OCI-LY1 (cell line): Measurements from ENCODE around the gene EIF5A.

Experiments used
- H2AFZ ChIP-seq: fragments of 200-600 bp; sonication (generic), shearing (Covaris generic); 2 replicates; pipeline ENCODE4 v1.6.0; 2014; ENCODE audit warnings: antibody characterized with exemption, mild to moderate bottlenecking, low read length
- H3F3A ChIP-seq: fragments of 200-600 bp; sonication (generic), shearing (Covaris generic); 2 replicates; pipeline ENCODE4 v1.6.0; 2014; ENCODE audit warnings: mild to moderate bottlenecking, antibody characterized with exemption, low read length, moderate library complexity; ENCODE audit not compliant: insufficient read depth
- H3K27ac ChIP-seq: fragments of 200-600 bp; sonication (generic); 2 replicates; pipeline ENCODE4 v1.5.1; 2014; ENCODE audit warnings: low read length, mixed run types, mild to moderate bottlenecking, low read depth; ENCODE audit not compliant: poor library complexity, severe bottlenecking
- H3K27me3 ChIP-seq: fragments of 200-600 bp; sonication (generic); 2 replicates; pipeline ENCODE4 v1.6.0; 2014; ENCODE audit warnings: antibody characterized with exemption, mild to moderate bottlenecking, low read length, moderate library complexity; ENCODE audit not compliant: insufficient read depth
- H3K36me3 ChIP-seq: fragments of 200-600 bp; sonication (generic); 2 replicates; pipeline ENCODE4 v1.6.1; 2014; ENCODE audit warnings: mild to moderate bottlenecking, antibody characterized with exemption, low read length, moderate library complexity, mixed read lengths; ENCODE audit not compliant: insufficient read depth
- H3K4me1 ChIP-seq: fragments of 200-600 bp; sonication (generic); 2 replicates; pipeline ENCODE4 v1.5.1; 2014; ENCODE audit warnings: mild to moderate bottlenecking, low read length, moderate library complexity; ENCODE audit not compliant: insufficient read depth, severe bottlenecking
- H3K4me2 ChIP-seq: fragments of 200-600 bp; sonication (generic), shearing (Covaris generic); 2 replicates; pipeline ENCODE4 v1.6.1; 2014; ENCODE audit warnings: low read length
- H3K4me3 ChIP-seq: fragments of 200-600 bp; sonication (generic); 2 replicates; pipeline ENCODE4 v1.5.1; 2014; ENCODE audit warnings: low read length, low read depth, mild to moderate bottlenecking, mixed read lengths; ENCODE audit not compliant: poor library complexity, severe bottlenecking
- H3K79me2 ChIP-seq: fragments of 200-600 bp; shearing (Covaris generic); 2 replicates; pipeline ENCODE4 v1.6.1; 2016; ENCODE audit warnings: mixed run types, low read length, mixed read lengths; ENCODE audit not compliant: insufficient read depth
- H3K9ac ChIP-seq: fragments of 200-600 bp; sonication (generic), shearing (Covaris generic); 2 replicates; pipeline ENCODE4 v1.6.1; 2014; ENCODE audit warnings: mild to moderate bottlenecking, low read length, mixed read lengths
- H3K9me2 ChIP-seq: fragments of 200-600 bp; sonication (generic), shearing (Covaris generic); 2 replicates; pipeline ENCODE4 v1.6.1; 2014; ENCODE audit warnings: low read depth, mild to moderate bottlenecking, low read length, mixed read lengths
- H3K9me3 ChIP-seq: fragments of 200-600 bp; shearing (Covaris generic); 2 replicates; pipeline ENCODE4 v1.6.1; 2014; ENCODE audit warnings: low read length, mixed read lengths
- H4K20me1 ChIP-seq: fragments of 200-600 bp; sonication (generic), shearing (Covaris generic); 2 replicates; pipeline ENCODE4 v1.6.0; 2016; ENCODE audit warnings: mild to moderate bottlenecking, low read length; ENCODE audit not compliant: insufficient read depth
- CTCF ChIP-seq: fragments of 200-600 bp; sonication (generic), shearing (Covaris generic); IDR thresholded peaks from 2 replicates; pipeline ENCODE4 v1.5.1; 2017; ENCODE audit warnings: mild to moderate bottlenecking, antibody characterized with exemption, low read length, moderate library complexity, mixed read lengths
- EZH2 ChIP-seq: fragments of 200-600 bp; sonication (generic), shearing (Covaris generic); IDR thresholded peaks from 2 replicates; pipeline ENCODE4 v1.8.0; 2017; ENCODE audit warnings: borderline replicate concordance, mixed run types, mild to moderate bottlenecking, antibody characterized with exemption, low read length, moderate library complexity, mixed read lengths

The EIF5A gene

DNA sequence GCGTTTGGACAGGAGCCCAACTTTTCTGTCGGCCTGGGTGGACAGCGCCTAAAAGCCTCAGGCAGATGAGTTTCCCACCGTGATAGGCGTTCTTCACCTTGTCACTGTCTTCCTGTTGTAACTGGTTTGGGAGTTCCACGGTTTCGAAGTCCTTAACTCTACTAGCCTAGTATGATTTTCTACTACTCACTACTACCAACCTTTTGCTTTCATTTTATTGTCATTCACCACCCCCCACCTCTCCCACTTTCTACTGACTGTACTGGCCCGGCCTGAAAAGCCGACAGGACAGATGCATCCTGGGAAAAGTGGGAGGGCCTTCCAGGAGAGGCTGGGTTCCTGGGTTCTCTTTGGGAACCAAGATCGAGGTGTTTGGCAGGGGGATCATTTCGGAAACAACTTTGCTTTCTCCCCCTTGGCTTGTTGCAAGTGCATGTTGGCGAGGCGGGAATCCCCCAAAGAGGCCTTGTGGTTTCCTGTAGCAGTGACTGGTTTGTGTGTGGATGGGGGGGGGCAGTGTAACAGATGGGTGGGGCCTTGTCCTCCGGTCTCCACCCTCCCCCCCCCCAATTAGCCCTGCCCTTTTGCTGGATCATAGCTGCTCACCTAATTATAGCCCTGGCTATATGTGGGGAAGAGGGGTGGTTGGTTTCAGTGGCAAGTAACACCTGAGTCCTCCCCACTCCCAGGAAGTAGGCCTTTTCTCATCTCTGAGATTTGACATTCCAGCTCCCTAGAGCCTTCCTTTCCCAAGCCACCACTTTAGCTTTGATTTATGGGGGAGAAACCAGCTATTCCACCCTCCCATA lies 1.4 kb downstream of the EIF5A start:
- peaks cover 4% of the 10 kb centered on the region; the same call in 1 of the 2 replicates for H4K20me1 ChIP-seq
- H3F3A ChIP-seq = peaks cover 22% of the 10 kb centered on the region
- H3K9me2 ChIP-seq = no peaks in the 10 kb centered on the region
- H3K4me1 ChIP-seq = peaks cover 44% of the 10 kb centered on the region
- peak overlapping the region; percentile 97 for H3K9ac ChIP-seq
- H2AFZ ChIP-seq = no peak overlapping the region
- H3K4me2 ChIP-seq = peak overlapping the region; percentile 81
- peak overlapping the region; percentile 95 for H3K27ac ChIP-seq
- peak overlapping the region; percentile 94 for H3K4me3 ChIP-seq
- H3K9me3 ChIP-seq = no peaks in the 10 kb centered on the region
- peaks cover 60% of the 10 kb centered on the region for H3K36me3 ChIP-seq
- peaks cover 28% of the 10 kb centered on the region for H3K79me2 ChIP-seq
- TF ChIP-seq EZH2 = no peak
- TF ChIP-seq CTCF = no peak
- H3K27me3 ChIP-seq = no peaks in the 10 kb centered on the region

DNA sequence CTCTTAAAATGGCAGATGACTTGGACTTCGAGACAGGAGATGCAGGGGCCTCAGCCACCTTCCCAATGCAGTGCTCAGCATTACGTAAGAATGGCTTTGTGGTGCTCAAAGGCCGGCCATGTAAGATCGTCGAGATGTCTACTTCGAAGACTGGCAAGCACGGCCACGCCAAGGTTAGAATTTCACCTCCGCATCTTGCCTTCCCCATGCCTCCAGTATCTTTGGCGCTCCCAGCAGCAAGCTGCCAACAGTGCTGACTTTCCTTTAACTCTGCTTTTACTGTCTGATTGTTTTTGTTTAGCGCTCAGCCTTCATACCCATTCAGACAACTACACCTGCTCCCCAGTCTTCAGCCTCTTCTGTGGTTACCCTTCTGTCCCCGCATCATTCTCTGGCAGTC lies 2.2 kb downstream of the EIF5A start:
- H3K27ac ChIP-seq = peak overlapping the region; percentile 95
- no peaks in the 10 kb centered on the region for H3K27me3 ChIP-seq
- peaks cover 23% of the 10 kb centered on the region for H3F3A ChIP-seq
- H3K79me2 ChIP-seq = peaks cover 28% of the 10 kb centered on the region
- no peak for TF ChIP-seq EZH2
- no peak for TF ChIP-seq CTCF
- peaks cover 4% of the 10 kb centered on the region; the same call in 1 of the 2 replicates for H4K20me1 ChIP-seq
- no peaks in the 10 kb centered on the region for H3K9me3 ChIP-seq
- peaks cover 52% of the 10 kb centered on the region for H3K4me1 ChIP-seq
- peak overlapping the region; percentile 81 for H3K4me2 ChIP-seq
- no peaks in the 10 kb centered on the region for H3K9me2 ChIP-seq
- peak overlapping the region; percentile 94 for H3K4me3 ChIP-seq
- H3K9ac ChIP-seq = peak overlapping the region; percentile 97; the same call in 1 of the 2 replicates
- H2AFZ ChIP-seq = no peak overlapping the region
- peaks cover 63% of the 10 kb centered on the region for H3K36me3 ChIP-seq

DNA sequence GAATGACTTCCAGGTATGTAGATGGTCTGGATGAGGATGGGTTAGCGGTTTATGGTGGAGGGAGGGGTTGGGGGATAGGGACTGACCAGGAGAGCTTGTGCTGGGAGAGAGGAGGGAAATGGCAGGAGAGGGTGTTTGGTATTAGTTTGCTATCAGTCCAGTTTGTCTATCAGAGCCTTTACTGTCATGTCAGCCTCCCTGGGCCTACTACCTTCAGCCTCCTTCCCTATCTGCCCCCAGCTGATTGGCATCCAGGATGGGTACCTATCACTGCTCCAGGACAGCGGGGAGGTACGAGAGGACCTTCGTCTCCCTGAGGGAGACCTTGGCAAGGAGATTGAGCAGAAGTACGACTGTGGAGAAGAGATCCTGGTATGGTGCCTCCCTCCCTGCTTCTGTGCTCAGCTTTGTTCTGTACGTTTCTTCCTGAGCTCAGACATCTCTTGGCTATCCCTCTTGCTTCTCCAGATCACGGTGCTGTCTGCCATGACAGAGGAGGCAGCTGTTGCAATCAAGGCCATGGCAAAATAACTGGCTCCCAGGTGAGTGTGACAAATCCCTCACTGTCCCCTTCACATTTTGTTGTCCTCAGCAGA lies 3.8 kb downstream of the EIF5A start:
- Histone ChIP-seq H3K27ac (no peak overlapping the region), H3F3A (peaks cover 23% of the 10 kb centered on the region), H3K4me1 (peaks cover 62% of the 10 kb centered on the region)

More for the DNA sequence above, 3.8 kb downstream of the EIF5A start:
- Histone ChIP-seq H4K20me1 (peaks cover 4% of the 10 kb centered on the region; the same call in 1 of the 2 replicates), H3K79me2 (peaks cover 28% of the 10 kb centered on the region), H3K4me2 (no peak overlapping the region), H2AFZ (no peak overlapping the region), H3K4me3 (no peak overlapping the region), H3K9me3 (no peaks in the 10 kb centered on the region), H3K36me3 (peaks cover 73% of the 10 kb centered on the region), H3K27me3 (no peaks in the 10 kb centered on the region), H3K9me2 (no peaks in the 10 kb centered on the region), H3K9ac (no peak overlapping the region)
- no peak for TF ChIP-seq CTCF
- no peak for TF ChIP-seq EZH2
